Fibroblast of lung (primary cell): ENCODE data around the gene HAGH. TPM values are rescaled to one million over a fixed set of nuclear protein-coding genes. Genes with fewer than 3 reads are reported as not detected.
"Not testable (repeated sequence)": the region's sequence is repeated elsewhere in the genome, so short reads cannot be mapped to it uniquely, and the experiment has no call there.

Experiments used
- DNase-seq, 2 donors: peaks; one replicate each; pipeline versions ENCODE4 v3.0.0 to v3.0.0-alpha.2; 2010; ENCODE audit warnings: low read depth in 2 of 2
- H2AFZ ChIP-seq: 2 replicates; pipeline ENCODE4 v1.5.1; 2012; ENCODE audit warnings: low read length, control low read depth, inconsistent platforms
- H3K27ac ChIP-seq: 2 replicates; pipeline ENCODE4 v1.5.1; 2011; ENCODE audit warnings: low read length, control low read depth; ENCODE audit not compliant: insufficient read depth
- H3K27me3 ChIP-seq: 2 replicates; pipeline ENCODE4 v1.5.1; 2011; ENCODE audit warnings: mild to moderate bottlenecking, low read length; ENCODE audit not compliant: control insufficient read depth, insufficient read depth
- H3K36me3 ChIP-seq: 2 replicates; pipeline ENCODE4 v1.5.1; 2011; ENCODE audit warnings: low read length; ENCODE audit not compliant: control insufficient read depth, insufficient read depth
- H3K4me1 ChIP-seq: 2 replicates; pipeline ENCODE4 v1.5.1; 2011; ENCODE audit warnings: low read length; ENCODE audit not compliant: control insufficient read depth, insufficient read depth; ENCODE audit errors: extremely low read depth
- H3K4me2 ChIP-seq: 2 replicates; pipeline ENCODE4 v1.5.1; 2011; ENCODE audit warnings: low read length, control low read depth; ENCODE audit not compliant: insufficient read depth; ENCODE audit errors: extremely low read depth
- H3K4me3 ChIP-seq, 4 experiments: fragments of 200-600 bp in 1 of 4; sonication (generic) in 1 of 4; replicated peaks in 1 of 4; 2 replicates each; pipeline ENCODE4 v1.5.1; 2011 to 2016; ENCODE audit warnings: low read length in 4 of 4, low read depth in 3 of 4, mild to moderate bottlenecking in 3 of 4, control low read depth in 2 of 4, inconsistent platforms in 1 of 4, mixed read lengths in 1 of 4; ENCODE audit not compliant: insufficient read depth in 1 of 4; ENCODE audit errors: control extremely low read depth in 1 of 4
- H3K79me2 ChIP-seq: 2 replicates; pipeline ENCODE4 v1.5.1; 2012; ENCODE audit warnings: mild to moderate bottlenecking, low read length, inconsistent platforms; ENCODE audit not compliant: control insufficient read depth, insufficient read depth
- H3K9ac ChIP-seq: 2 replicates; pipeline ENCODE4 v1.5.1; 2011; ENCODE audit warnings: mild to moderate bottlenecking, low read length, control low read depth; ENCODE audit not compliant: insufficient read depth
- H3K9me3 ChIP-seq: 2 replicates; pipeline ENCODE4 v1.5.1; 2012; ENCODE audit warnings: low read depth, low read length; ENCODE audit not compliant: control insufficient read depth, insufficient read depth
- H4K20me1 ChIP-seq: 2 replicates; pipeline ENCODE4 v1.5.1; 2011; ENCODE audit warnings: low read length; ENCODE audit not compliant: control insufficient read depth, insufficient read depth; ENCODE audit errors: extremely low read depth
- CTCF ChIP-seq, 2 donors: IDR thresholded peaks in 1 of 2; conservative IDR thresholded peaks in 1 of 2; 1 replicate in 1 of 2; 2 replicates in 1 of 2; pipeline ENCODE4 v1.5.1; 2011 to 2012; ENCODE audit warnings: low read length in 2 of 2, control low read depth in 1 of 2, inconsistent platforms in 1 of 2, low read depth in 1 of 2, mild to moderate bottlenecking in 1 of 2
- EZH2 ChIP-seq: IDR thresholded peaks from 2 replicates; pipeline ENCODE4 v1.5.1; 2012; ENCODE audit warnings: low read length, control low read depth, mild to moderate bottlenecking; ENCODE audit errors: missing control alignments
- polyA plus RNA-seq, 2 donors: library from polyadenylated mRNA; depleted of rRNA in 1 of 2; stranded (reverse) in 1 of 2; unstranded in 1 of 2; fragments of >200 nt; gene quantifications; 2 replicates each; pipeline ENCODE4 v1.2.1, GENCODE V29; 2011 to 2012; ENCODE audit warnings: missing spikeins in 1 of 2
- total RNA-seq: library from RNA; depleted of rRNA; stranded (reverse); fragments of >200 nt; gene quantifications from 2 replicates; pipeline ENCODE4 v1.2.1, GENCODE V29; 2014

Gene HAGH
- total and polyA plus RNA-seq, 2 donors (not counting 1 experiment from before 2014, with no cell fraction given): 18.4 to 47.4 TPM

- DNase-seq: no peak
- TF ChIP-seq EZH2: no peak
- TF ChIP-seq CTCF (conservative IDR thresholded peaks at IDR 0.05 in 1 of 2, IDR thresholded peaks at IDR 0.05 in 1 of 2; ENCODE audit: low read depth in 1 of 2, low read length in 2 of 2): no peak
- Histone ChIP-seq H3K4me3 (no peak overlapping the region), H3K9me3 (no peaks in the 10 kb centered on the region), H3K4me1 (no peaks in the 10 kb centered on the region), H3K27me3 (no peaks in the 10 kb centered on the region), H2AFZ (no peak overlapping the region), H3K36me3 (no peaks in the 10 kb centered on the region), H3K79me2 (no peaks in the 10 kb centered on the region), H3K27ac (no peak overlapping the region), H4K20me1 (no peaks in the 10 kb centered on the region), H3K4me2 (no peak overlapping the region), H3K9ac (no peak overlapping the region)
Measured at GRCh38 chr16:1800701-1801100, 25.9 kb downstream of the HAGH start.

GRCh38 chr16:1799263-1799662 is 27.4 kb downstream of the HAGH start:
- not testable (repeated sequence) for H3K27me3 ChIP-seq, H4K20me1 ChIP-seq, H3K4me1 ChIP-seq, H3K4me2 ChIP-seq, H3K9me3 ChIP-seq, H3K79me2 ChIP-seq, H3K9ac ChIP-seq, H3K27ac ChIP-seq, DNase-seq, H3K36me3 ChIP-seq, H3K4me3 ChIP-seq, H2AFZ ChIP-seq

- no peak overlapping the region for H2AFZ ChIP-seq
- no peak for TF ChIP-seq EZH2
- TF ChIP-seq CTCF (conservative IDR thresholded peaks at IDR 0.05 in 1 of 2, IDR thresholded peaks at IDR 0.05 in 1 of 2; ENCODE audit: low read depth in 1 of 2, low read length in 2 of 2): no peak
- DNase-seq: no peak
Measured at GRCh38 chr16:1794908-1795666, 31.5 kb downstream of the HAGH start.

More at GRCh38 chr16:1794908-1795666, 31.5 kb downstream of the HAGH start:
- Histone ChIP-seq H3K36me3 (peaks cover 5% of the 10 kb centered on the region), H3K4me2 (no peak overlapping the region), H3K9ac (no peak overlapping the region), H3K79me2 (no peaks in the 10 kb centered on the region), H3K9me3 (no peaks in the 10 kb centered on the region), H3K4me3 (no peak overlapping the region), H4K20me1 (no peaks in the 10 kb centered on the region), H3K27me3 (no peaks in the 10 kb centered on the region), H3K27ac (no peak overlapping the region), H3K4me1 (no peaks in the 10 kb centered on the region)
